B cell (primary cell): Measurements from ENCODE around the gene PDZD8.

Experiments used
- EZH2 ChIP-seq: IDR thresholded peaks from 2 replicates; pipeline ENCODE4 v1.6.1; 2012; ENCODE audit warnings: borderline replicate concordance, low read depth, mild to moderate bottlenecking, moderate library complexity, low read length; ENCODE audit not compliant: insufficient read depth, poor library complexity, severe bottlenecking
- TF ChIP-seq, protein P1 (sequence below): fragments of 200-600 bp; IDR thresholded peaks from one replicate; pipeline ENCODE4 v1.8.0; 2022; ENCODE audit warnings: antibody characterized with exemption, mild to moderate bottlenecking

DNA sequence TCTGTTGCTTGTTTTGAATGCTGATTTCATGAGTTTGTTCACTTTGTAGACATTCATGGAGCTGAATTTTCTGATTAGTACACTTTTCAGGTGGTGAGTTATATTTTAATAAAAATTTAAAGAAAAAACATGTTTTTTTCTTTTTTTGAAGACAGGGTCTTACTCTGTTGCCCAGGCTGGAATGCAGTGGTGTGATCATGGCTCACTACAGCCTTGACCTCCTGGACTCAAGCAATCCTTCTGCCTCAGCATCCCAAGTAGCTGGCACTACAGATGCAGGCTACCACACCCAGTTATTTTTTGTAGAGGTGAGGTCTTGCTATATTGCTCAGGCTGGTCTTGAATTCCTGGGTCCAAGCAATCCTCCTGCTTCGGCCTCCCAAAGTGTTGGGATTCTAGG lies 23.7 kb downstream of the PDZD8 start:
- TF ChIP-seq, protein P1, sequence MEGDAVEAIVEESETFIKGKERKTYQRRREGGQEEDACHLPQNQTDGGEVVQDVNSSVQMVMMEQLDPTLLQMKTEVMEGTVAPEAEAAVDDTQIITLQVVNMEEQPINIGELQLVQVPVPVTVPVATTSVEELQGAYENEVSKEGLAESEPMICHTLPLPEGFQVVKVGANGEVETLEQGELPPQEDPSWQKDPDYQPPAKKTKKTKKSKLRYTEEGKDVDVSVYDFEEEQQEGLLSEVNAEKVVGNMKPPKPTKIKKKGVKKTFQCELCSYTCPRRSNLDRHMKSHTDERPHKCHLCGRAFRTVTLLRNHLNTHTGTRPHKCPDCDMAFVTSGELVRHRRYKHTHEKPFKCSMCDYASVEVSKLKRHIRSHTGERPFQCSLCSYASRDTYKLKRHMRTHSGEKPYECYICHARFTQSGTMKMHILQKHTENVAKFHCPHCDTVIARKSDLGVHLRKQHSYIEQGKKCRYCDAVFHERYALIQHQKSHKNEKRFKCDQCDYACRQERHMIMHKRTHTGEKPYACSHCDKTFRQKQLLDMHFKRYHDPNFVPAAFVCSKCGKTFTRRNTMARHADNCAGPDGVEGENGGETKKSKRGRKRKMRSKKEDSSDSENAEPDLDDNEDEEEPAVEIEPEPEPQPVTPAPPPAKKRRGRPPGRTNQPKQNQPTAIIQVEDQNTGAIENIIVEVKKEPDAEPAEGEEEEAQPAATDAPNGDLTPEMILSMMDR = no peak
- no peak for TF ChIP-seq EZH2
